SK-N-SH (cell line): Measurements from ENCODE around the gene RTN4. TPM values are rescaled to one million over a fixed set of nuclear protein-coding genes. Genes with fewer than 3 reads are reported as not detected.

ENCODE experiments used
- CTCF ChIA-PET: fragments of 300-600, 350-600 bp; formaldehyde crosslinking; extraction: SDS; loops from one replicate; lab custom pipeline; 2021; lab: Yijun Ruan, JAX
- POLR2A ChIA-PET: fragments of 350-600 bp; sonication (Branson Sonifier 250); formaldehyde crosslinking; extraction: SDS; loops from one replicate; lab custom pipeline; 2020; ENCODE audit warnings: antibody characterized with exemption, inconsistent platforms; lab: Yijun Ruan, JAX
- DNase-seq: peaks from one replicate; pipeline ENCODE4 v3.0.0; 2012
- H2AFZ ChIP-seq: fragments of 200-600 bp; sonication (generic); 2 replicates; pipeline ENCODE4 v1.8.1; 2016; ENCODE audit warnings: antibody characterized with exemption, mild to moderate bottlenecking, low read depth
- H3F3A ChIP-seq: fragments of 200-600 bp; sonication (generic); replicated peaks from 2 replicates; pipeline ENCODE3; 2016; ENCODE audit warnings: antibody characterized with exemption, mild to moderate bottlenecking; ENCODE audit not compliant: insufficient read depth
- H3K27ac ChIP-seq, 2 experiments: fragments of 200-500 bp in 1 of 2; fragments of 200-600 bp in 1 of 2; sonication (Bioruptor generic) in 1 of 2; sonication (generic), shearing (Covaris generic) in 1 of 2; 2 replicates each; pipeline versions ENCODE4 v1.5.1 to v1.6.1; 2014 to 2016; ENCODE audit warnings: low read depth in 2 of 2, inconsistent platforms in 1 of 2, low read length in 1 of 2, mild to moderate bottlenecking in 1 of 2, mixed read lengths in 1 of 2
- H3K27me3 ChIP-seq: fragments of 200-600 bp; sonication (generic), shearing (Covaris generic); 2 replicates; pipeline ENCODE4 v1.6.1; 2016; ENCODE audit warnings: mixed run types; ENCODE audit not compliant: insufficient read depth
- H3K36me3 ChIP-seq, 2 experiments: fragments of 200-500 bp in 1 of 2; fragments of 200-600 bp in 1 of 2; sonication (Bioruptor generic) in 1 of 2; sonication (generic) in 1 of 2; replicated peaks in 1 of 2; 2 replicates each; pipeline versions ENCODE3 to v1.5.1; 2014 to 2016; ENCODE audit warnings: low read length in 1 of 2, mild to moderate bottlenecking in 1 of 2; ENCODE audit not compliant: insufficient read depth in 2 of 2, control insufficient read depth in 1 of 2
- H3K4me1 ChIP-seq, 2 experiments: fragments of 200-500 bp in 1 of 2; fragments of 200-600 bp in 1 of 2; sonication (Bioruptor generic) in 1 of 2; sonication (generic), shearing (Covaris generic) in 1 of 2; 2 replicates each; pipeline versions ENCODE4 v1.5.1 to v1.6.1; 2014 to 2016; ENCODE audit warnings: low read depth in 1 of 2, low read length in 1 of 2, mixed run types in 1 of 2; ENCODE audit not compliant: insufficient read depth in 2 of 2, control insufficient read depth in 1 of 2
- H3K4me2 ChIP-seq: fragments of 200-600 bp; sonication (generic), shearing (Covaris generic); 2 replicates; pipeline ENCODE4 v1.6.1; 2017; ENCODE audit warnings: mixed run types
- H3K4me3 ChIP-seq, 2 experiments: fragments of 200-500 bp in 1 of 2; fragments of 200-600 bp in 1 of 2; sonication (Bioruptor generic) in 1 of 2; sonication (generic), shearing (Covaris generic) in 1 of 2; 2 replicates each; pipeline versions ENCODE4 v1.5.1 to v1.8.1; 2014 to 2016; ENCODE audit warnings: low read depth in 2 of 2, inconsistent platforms in 1 of 2, low read length in 1 of 2, mild to moderate bottlenecking in 1 of 2, mixed read lengths in 1 of 2, moderate library complexity in 1 of 2
- H3K79me2 ChIP-seq: fragments of 200-600 bp; sonication (generic); 2 replicates; pipeline ENCODE4 v1.8.1; 2017; ENCODE audit warnings: mild to moderate bottlenecking; ENCODE audit not compliant: insufficient read depth
- H3K9ac ChIP-seq: fragments of 200-600 bp; sonication (generic); 2 replicates; pipeline ENCODE4 v1.6.1; 2017; ENCODE audit warnings: mixed run types
- H3K9me2 ChIP-seq: fragments of 200-600 bp; sonication (generic); 2 replicates; pipeline ENCODE4 v1.6.1; 2017; ENCODE audit warnings: mixed run types
- H3K9me3 ChIP-seq: fragments of 200-600 bp; sonication (generic); 2 replicates; pipeline ENCODE4 v1.6.1; 2017; ENCODE audit warnings: mixed run types, mild to moderate bottlenecking, moderate library complexity
- H4K20me1 ChIP-seq: fragments of 200-600 bp; sonication (generic); 2 replicates; pipeline ENCODE4 v1.6.1; 2017; ENCODE audit warnings: mild to moderate bottlenecking, mixed run types; ENCODE audit not compliant: insufficient read depth
- ELF1 ChIP-seq: IDR thresholded peaks from 2 replicates; pipeline ENCODE4 v1.4.0; 2012
- FOSL2 ChIP-seq: IDR thresholded peaks from 2 replicates; pipeline ENCODE4 v1.4.0; 2012; ENCODE audit warnings: low read depth, mild to moderate bottlenecking, moderate library complexity, borderline replicate concordance
- FOXJ3 ChIP-seq: sonication (generic); formaldehyde crosslinking; IDR thresholded peaks from 2 replicates; pipeline ENCODE4 v1.5.1; 2020; ENCODE audit warnings: mild to moderate bottlenecking, missing genetic modification reagents
- MEF2A ChIP-seq: IDR thresholded peaks from 2 replicates; pipeline ENCODE4 v1.4.0; 2012; ENCODE audit warnings: low read depth, borderline replicate concordance
- MXI1 ChIP-seq: IDR thresholded peaks from 2 replicates; pipeline ENCODE4 v1.6.1; 2012; ENCODE audit warnings: mild to moderate bottlenecking, low read depth, low read length, improper control_type of control experiment
- NFIC ChIP-seq: IDR thresholded peaks from 2 replicates; pipeline ENCODE4 v1.4.0; 2012; ENCODE audit warnings: borderline replicate concordance
- NRF1 ChIP-seq: IDR thresholded peaks from 2 replicates; pipeline ENCODE4 v1.6.1; 2012; ENCODE audit warnings: low read depth, mild to moderate bottlenecking, low read length
- POLR2AphosphoS5 ChIP-seq: IDR thresholded peaks from 2 replicates; pipeline ENCODE4 v1.6.1; 2012; ENCODE audit warnings: low read depth, low read length
- RAD21 ChIP-seq: IDR thresholded peaks from 2 replicates; pipeline ENCODE4 v1.6.1; 2012; ENCODE audit warnings: mild to moderate bottlenecking, low read length
- RCOR1 ChIP-seq: fragments of 150-350 bp; IDR thresholded peaks from 2 replicates; pipeline ENCODE4 v1.6.1; 2017; ENCODE audit warnings: antibody characterized with exemption, low read length
- RXRA ChIP-seq: IDR thresholded peaks from 2 replicates; pipeline ENCODE4 v1.4.0; 2012; ENCODE audit warnings: low read depth, mild to moderate bottlenecking, borderline replicate concordance
- SIN3A ChIP-seq: IDR thresholded peaks from 2 replicates; pipeline ENCODE4 v1.6.1; 2012; ENCODE audit warnings: low read depth, mild to moderate bottlenecking, low read length, moderate library complexity, borderline replicate concordance
- SMC3 ChIP-seq: IDR thresholded peaks from 2 replicates; pipeline ENCODE4 v1.6.1; 2012; ENCODE audit warnings: low read depth, low read length, improper control_type of control experiment
- TCF12 ChIP-seq: IDR thresholded peaks from 2 replicates; pipeline ENCODE4 v1.4.0; 2012
- YY1 ChIP-seq: IDR thresholded peaks from 2 replicates; pipeline ENCODE4 v1.4.0; 2012; ENCODE audit warnings: low read depth, mild to moderate bottlenecking
- WGBS: methylation state at CpG from one replicate; pipeline ENCODE4 v1.1.6; 2017; ENCODE audit warnings: low lambda C conversion rate; 5-methylcytosine and 5-hydroxymethylcytosine counted together
- polyA plus RNA-seq, 3 experiments: library from polyadenylated mRNA; depleted of rRNA; stranded (reverse); fragments of >200 nt; gene quantifications; 2 replicates each; pipeline ENCODE4 v1.2.3, GENCODE V29; 2012
- TF ChIP-seq, protein P1 (sequence below): IDR thresholded peaks from 2 replicates; pipeline ENCODE4 v1.4.0; 2012; ENCODE audit warnings: low read depth, borderline replicate concordance
- TF ChIP-seq, protein P2 (sequence below): fragments of 150-350 bp; IDR thresholded peaks from 2 replicates; pipeline ENCODE4 v1.6.1; 2017; ENCODE audit warnings: antibody characterized with exemption, low read length, low read depth, borderline replicate concordance
- TF ChIP-seq, protein P3 (sequence below): IDR thresholded peaks from 2 replicates; pipeline ENCODE4 v1.4.0; 2012; ENCODE audit warnings: low read depth

RTN4 gene
- polyA plus RNA-seq, 1 of the 3 experiments (the other 2 are of a cell fraction), result 315 TPM

DNA sequence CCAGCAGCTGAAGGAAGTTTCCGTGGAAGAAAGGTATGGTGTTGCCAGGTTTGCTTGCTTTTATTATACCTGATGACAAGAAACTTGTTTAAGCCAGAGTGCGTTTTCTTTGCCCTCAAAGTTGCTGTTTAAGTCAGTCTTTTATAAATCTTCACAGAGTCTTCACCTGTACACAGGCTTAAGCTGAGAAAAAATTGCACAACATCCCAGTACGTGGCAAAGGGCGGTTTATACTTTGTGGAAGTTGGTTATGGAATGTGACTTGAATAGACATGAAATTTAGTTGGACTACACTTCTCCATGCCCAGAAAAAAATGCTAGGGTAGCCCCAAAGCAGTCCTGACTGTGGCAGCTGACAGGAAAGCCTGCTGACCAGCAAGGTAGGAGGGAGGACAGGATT lies 121.5 kb downstream of the RTN4 start:
- Histone ChIP-seq H3K4me3 (no peak overlapping the region), H3K27me3 (no peaks in the 10 kb centered on the region)

DNA sequence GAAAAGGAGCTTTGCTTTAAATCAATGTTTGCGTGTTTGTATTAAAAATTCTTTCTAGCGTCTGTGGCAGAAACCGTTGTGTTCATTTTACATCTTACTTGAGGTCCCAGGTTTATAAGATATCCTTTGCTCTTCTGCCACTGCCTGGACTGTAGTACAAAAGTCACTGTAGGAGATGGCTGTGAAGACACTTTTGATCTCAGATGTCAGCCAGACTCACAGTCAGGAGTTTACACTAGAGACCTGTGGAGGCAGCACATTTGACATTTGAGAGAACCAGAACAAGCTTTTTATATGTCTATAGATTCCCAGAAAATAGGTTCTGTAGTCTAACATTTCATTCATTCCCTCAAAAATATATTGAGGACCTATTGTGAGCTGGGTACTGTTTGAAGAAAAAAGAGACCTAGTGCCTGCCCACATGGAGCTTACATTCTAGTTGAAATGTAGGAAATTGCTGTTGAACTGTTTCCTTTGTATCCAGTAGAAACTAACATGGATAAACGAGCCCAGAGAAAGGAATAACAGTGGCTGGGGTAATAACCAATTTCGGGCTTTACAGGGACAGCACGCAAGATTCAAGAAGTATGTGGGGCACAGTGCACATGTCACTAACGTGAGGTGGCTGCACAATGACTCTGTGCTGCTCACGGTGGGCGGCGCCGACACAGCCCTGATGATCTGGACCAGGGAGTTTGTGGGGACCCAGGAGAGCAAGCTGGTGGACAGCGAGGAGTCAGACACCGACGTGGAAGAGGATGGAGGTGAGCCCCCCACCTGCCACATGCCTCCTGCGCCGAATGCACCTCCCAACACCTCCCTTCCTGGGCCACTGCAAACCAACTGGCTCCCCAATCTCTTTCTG lies 122.3 kb downstream of the RTN4 start:
- Histone ChIP-seq H3K36me3 (no peaks in the 10 kb centered on the region), H3K4me1 (no peaks in the 10 kb centered on the region), H3K27ac (no peak overlapping the region), H3K4me2 (no peak overlapping the region), H3F3A (no peaks in the 10 kb centered on the region), H3K27me3 (no peaks in the 10 kb centered on the region), H3K4me3 (no peak overlapping the region), H4K20me1 (no peaks in the 10 kb centered on the region), H2AFZ (no peak overlapping the region), H3K9ac (no peak overlapping the region), H3K9me3 (no peaks in the 10 kb centered on the region), H3K79me2 (no peaks in the 10 kb centered on the region), H3K9me2 (no peaks in the 10 kb centered on the region)
- POLR2A ChIA-PET, result no interaction called here
- DNase-seq, result no peak
- WGBS, result 85% methylated on average over 16 of the region's 16 CpGs
- TF ChIP-seq TCF12 (no peak), MXI1 (no peak), NFIC (no peak), YY1 (no peak), FOSL2 (no peak)
- TF ChIP-seq, protein P1, sequence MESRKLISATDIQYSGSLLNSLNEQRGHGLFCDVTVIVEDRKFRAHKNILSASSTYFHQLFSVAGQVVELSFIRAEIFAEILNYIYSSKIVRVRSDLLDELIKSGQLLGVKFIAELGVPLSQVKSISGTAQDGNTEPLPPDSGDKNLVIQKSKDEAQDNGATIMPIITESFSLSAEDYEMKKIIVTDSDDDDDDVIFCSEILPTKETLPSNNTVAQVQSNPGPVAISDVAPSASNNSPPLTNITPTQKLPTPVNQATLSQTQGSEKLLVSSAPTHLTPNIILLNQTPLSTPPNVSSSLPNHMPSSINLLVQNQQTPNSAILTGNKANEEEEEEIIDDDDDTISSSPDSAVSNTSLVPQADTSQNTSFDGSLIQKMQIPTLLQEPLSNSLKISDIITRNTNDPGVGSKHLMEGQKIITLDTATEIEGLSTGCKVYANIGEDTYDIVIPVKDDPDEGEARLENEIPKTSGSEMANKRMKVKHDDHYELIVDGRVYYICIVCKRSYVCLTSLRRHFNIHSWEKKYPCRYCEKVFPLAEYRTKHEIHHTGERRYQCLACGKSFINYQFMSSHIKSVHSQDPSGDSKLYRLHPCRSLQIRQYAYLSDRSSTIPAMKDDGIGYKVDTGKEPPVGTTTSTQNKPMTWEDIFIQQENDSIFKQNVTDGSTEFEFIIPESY, result no peak
- TF ChIP-seq, protein P2, sequence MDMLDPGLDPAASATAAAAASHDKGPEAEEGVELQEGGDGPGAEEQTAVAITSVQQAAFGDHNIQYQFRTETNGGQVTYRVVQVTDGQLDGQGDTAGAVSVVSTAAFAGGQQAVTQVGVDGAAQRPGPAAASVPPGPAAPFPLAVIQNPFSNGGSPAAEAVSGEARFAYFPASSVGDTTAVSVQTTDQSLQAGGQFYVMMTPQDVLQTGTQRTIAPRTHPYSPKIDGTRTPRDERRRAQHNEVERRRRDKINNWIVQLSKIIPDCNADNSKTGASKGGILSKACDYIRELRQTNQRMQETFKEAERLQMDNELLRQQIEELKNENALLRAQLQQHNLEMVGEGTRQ, result no peak
- CTCF ChIA-PET, result interaction anchor here (0.9 to 1.5 kb wide), 2 partner anchors 14 to 29 kb away, joined by 3 to 4 read pairs; no protein-coding TSS in a partner anchor

More for the DNA sequence above, 121.5 kb downstream of the RTN4 start:
- Histone ChIP-seq H3K9me3 (no peaks in the 10 kb centered on the region), H3K79me2 (no peaks in the 10 kb centered on the region), H3F3A (no peaks in the 10 kb centered on the region), H3K9ac (no peak overlapping the region), H3K27ac (no peak overlapping the region), H4K20me1 (no peaks in the 10 kb centered on the region), H3K36me3 (no peaks in the 10 kb centered on the region), H2AFZ (no peak overlapping the region), H3K4me1 (no peaks in the 10 kb centered on the region), H3K4me2 (no peak overlapping the region), H3K9me2 (no peaks in the 10 kb centered on the region)
- no peak for DNase-seq
- ChIA-PET POLR2A (no interaction called here), CTCF (interaction anchor here (1.5 kb wide), 1 partner anchor 30 kb away, joined by 4 read pairs; no protein-coding TSS in a partner anchor)
- TF ChIP-seq YY1 (no peak), SMC3 (no peak), RAD21 (no peak), SIN3A (no peak), MEF2A (no peak), FOXJ3 (CRISPR knock-in tag) (no peak), NRF1 (no peak), NFIC (no peak), FOSL2 (no peak), ELF1 (no peak), RCOR1 (no peak), RXRA (no peak), POLR2AphosphoS5 (no peak)
- TF ChIP-seq, protein P3, sequence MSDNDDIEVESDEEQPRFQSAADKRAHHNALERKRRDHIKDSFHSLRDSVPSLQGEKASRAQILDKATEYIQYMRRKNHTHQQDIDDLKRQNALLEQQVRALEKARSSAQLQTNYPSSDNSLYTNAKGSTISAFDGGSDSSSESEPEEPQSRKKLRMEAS, result no peak
- 67% methylated on average over 4 of the region's 4 CpGs for WGBS
